ENCODE measurements around the gene RASSF8.

GRCh38 chr12:25995906-25996305 lies 37.4 kb downstream of the RASSF8 start:
- TF ChIP-seq CTCF (optimal IDR thresholded peaks at IDR 0.05 in 1 of 3, IDR thresholded peaks at IDR 0.05 in 1 of 3, conservative IDR thresholded peaks at IDR 0.05 in 1 of 3; ENCODE audit: extremely low read depth in 1 of 3, insufficient read depth in 2 of 3, low read length in 3 of 3) (no peak), EZH2 (IDR thresholded peaks at IDR 0.05; ENCODE audit: low read length) (no peak)

Measured in keratinocyte (primary cell).